ENCODE data around the gene LKAAEAR1.

LKAAEAR1 gene

DNA sequence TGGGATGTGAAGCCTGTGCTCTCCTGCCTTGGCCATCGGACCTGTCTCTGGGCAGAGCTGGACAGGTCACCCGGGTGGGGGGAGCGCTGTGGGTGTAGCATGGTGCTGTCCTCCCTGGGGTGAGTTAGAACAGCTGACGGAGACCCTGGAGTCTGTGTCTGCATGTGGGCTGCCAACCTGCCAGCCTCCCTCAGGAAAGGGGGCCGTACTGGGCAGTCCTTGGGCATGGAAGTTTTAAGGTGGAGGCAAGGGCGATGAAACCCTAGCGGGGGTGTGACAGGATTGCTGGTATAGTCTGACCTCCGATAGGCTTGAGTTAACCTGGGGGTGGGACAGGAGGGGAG is 37.2 kb downstream of the LKAAEAR1 start:
- H4K20me1 ChIP-seq (ENCODE audit: insufficient read depth, low read length) = no peaks in the 10 kb centered on the region
- no peak overlapping the region for H2AFZ ChIP-seq (ENCODE audit: low read depth, low read length)
- DNase-seq (no peak), ATAC-seq (ENCODE audit: insufficient read depth, low read depth) (no peak)
- H3K79me2 ChIP-seq (ENCODE audit: insufficient read depth, low read length) = no peaks in the 10 kb centered on the region
- no peak overlapping the region for H3K4me3 ChIP-seq (ENCODE audit: low read depth in 1 of 2, low read length in 2 of 2)
- no peak overlapping the region for H3K9ac ChIP-seq (ENCODE audit: low read depth, low read length)
- no peaks in the 10 kb centered on the region for H3K36me3 ChIP-seq (ENCODE audit: insufficient read depth, low read length)
- TF ChIP-seq, protein P1, sequence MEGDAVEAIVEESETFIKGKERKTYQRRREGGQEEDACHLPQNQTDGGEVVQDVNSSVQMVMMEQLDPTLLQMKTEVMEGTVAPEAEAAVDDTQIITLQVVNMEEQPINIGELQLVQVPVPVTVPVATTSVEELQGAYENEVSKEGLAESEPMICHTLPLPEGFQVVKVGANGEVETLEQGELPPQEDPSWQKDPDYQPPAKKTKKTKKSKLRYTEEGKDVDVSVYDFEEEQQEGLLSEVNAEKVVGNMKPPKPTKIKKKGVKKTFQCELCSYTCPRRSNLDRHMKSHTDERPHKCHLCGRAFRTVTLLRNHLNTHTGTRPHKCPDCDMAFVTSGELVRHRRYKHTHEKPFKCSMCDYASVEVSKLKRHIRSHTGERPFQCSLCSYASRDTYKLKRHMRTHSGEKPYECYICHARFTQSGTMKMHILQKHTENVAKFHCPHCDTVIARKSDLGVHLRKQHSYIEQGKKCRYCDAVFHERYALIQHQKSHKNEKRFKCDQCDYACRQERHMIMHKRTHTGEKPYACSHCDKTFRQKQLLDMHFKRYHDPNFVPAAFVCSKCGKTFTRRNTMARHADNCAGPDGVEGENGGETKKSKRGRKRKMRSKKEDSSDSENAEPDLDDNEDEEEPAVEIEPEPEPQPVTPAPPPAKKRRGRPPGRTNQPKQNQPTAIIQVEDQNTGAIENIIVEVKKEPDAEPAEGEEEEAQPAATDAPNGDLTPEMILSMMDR (IDR thresholded peaks at IDR 0.05; ENCODE audit: borderline replicate concordance, extremely low read depth, low read length, poor library complexity, severe bottlenecking) = no peak
- no peak for TF ChIP-seq EZH2 (IDR thresholded peaks at IDR 0.05; ENCODE audit: borderline replicate concordance, low read depth, low read length, severe bottlenecking)
- H3K27ac ChIP-seq (ENCODE audit: low read length) = no peak overlapping the region
- peaks cover 5% of the 10 kb centered on the region for H3K27me3 ChIP-seq (ENCODE audit: insufficient read depth, low read length, poor library complexity)
- no peak overlapping the region for H3K4me2 ChIP-seq (ENCODE audit: insufficient read depth, low read length)
- H3K4me1 ChIP-seq (ENCODE audit: insufficient read depth, low read length) = peaks cover 5% of the 10 kb centered on the region
- no peaks in the 10 kb centered on the region for H3K9me3 ChIP-seq (ENCODE audit: insufficient read depth, low read length, severe bottlenecking)

DNA sequence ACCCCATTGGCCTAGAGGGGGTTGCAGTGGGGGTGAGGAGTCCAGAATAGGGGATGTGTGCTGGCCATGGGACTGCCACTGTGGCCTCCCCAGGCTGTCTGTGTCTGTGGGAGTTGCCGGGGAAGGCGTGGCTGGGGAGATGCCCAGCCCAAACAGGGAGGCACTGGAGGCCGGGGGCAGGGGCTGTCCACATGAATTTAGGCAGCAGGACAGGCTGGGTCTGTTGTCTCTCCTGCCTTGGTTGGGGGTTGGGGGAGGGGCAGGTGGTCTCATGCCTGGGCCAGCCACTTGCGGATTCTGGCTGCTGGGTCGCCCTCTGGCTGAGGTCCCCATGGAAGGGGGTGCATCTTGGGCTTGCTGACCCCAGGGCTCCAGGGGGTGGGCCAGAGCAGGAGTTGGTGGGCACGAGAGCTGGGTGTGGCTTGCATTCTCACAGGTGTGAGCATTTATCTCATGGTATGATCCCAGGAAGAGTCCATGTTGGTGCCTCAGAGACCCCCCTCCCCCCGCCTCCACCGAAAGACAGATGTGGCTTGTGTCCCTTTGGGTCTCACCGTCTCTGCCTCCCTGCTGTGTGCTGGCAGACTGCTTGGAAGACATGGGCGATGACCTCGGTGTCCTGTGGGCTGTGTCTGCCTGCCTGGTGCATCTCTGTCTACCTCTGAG is 38.7 kb downstream of the LKAAEAR1 start:
- TF ChIP-seq EZH2 (IDR thresholded peaks at IDR 0.05; ENCODE audit: borderline replicate concordance, low read depth, low read length, severe bottlenecking) = no peak
- TF ChIP-seq, protein P1 (IDR thresholded peaks at IDR 0.05; ENCODE audit: borderline replicate concordance, extremely low read depth, low read length, poor library complexity, severe bottlenecking) = no peak
- peaks cover 15% of the 10 kb centered on the region for H3K4me1 ChIP-seq (ENCODE audit: insufficient read depth, low read length)
- no peak overlapping the region for H3K9ac ChIP-seq (ENCODE audit: low read depth, low read length)

DNA sequence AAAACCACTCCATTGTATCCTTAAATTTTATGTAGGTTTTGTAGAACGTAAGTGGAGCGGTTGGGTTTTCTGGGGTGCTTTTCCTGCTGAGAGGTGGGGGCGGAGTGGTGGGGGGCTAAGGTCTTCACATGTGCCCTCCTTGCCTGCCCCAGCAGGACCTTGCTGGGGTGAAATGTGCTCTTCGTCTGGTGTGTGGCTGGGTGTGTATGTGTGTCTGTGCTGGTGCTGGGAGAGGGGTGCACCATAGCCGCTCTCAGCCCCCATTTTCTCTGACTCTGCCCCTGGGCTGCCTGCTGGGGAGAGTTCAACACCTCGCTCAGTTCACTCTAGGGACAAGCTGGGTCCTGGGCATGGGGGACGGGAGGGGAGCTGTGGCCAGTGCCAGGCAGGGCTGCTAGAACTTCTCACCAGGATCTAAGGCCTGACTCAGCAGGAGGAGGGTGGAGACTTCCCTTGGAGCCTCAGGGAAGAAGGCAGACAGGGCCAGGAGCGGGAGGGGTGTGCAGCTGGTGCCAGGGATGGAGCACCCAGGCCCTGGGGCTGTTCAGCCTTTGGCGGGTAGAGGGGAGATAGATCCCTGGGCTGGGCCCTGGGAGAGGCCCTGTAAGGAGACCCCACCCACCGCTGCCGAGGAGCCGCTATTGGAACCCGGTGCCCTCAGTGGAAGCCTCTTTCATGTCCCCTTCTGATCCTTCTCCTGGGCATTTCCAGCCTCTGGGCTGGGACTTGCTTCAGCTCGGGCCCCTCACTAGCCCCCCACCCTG is 39.5 kb downstream of the LKAAEAR1 start:
- no peak for DNase-seq
- Histone ChIP-seq H3K27me3 (ENCODE audit: insufficient read depth, low read length, poor library complexity) (peaks cover 29% of the 10 kb centered on the region), H3K9ac (ENCODE audit: low read depth, low read length) (no peak overlapping the region), H4K20me1 (ENCODE audit: insufficient read depth, low read length) (0 out of 2 replicates have a peak, but pooled peaks cover 2% of the 10 kb centered on the region), H3K36me3 (ENCODE audit: insufficient read depth, low read length) (no peaks in the 10 kb centered on the region), H3K79me2 (ENCODE audit: insufficient read depth, low read length) (no peaks in the 10 kb centered on the region), H3K9me3 (ENCODE audit: insufficient read depth, low read length, severe bottlenecking) (no peaks in the 10 kb centered on the region), H2AFZ (ENCODE audit: low read depth, low read length) (no peak overlapping the region), H3K4me2 (ENCODE audit: insufficient read depth, low read length) (no peak overlapping the region), H3K4me1 (ENCODE audit: insufficient read depth, low read length) (peaks cover 15% of the 10 kb centered on the region), H3K4me3 (ENCODE audit: low read depth in 1 of 2, low read length in 2 of 2) (no peak overlapping the region), H3K27ac (ENCODE audit: low read length) (no peak overlapping the region)
- TF ChIP-seq, protein P1 (IDR thresholded peaks at IDR 0.05; ENCODE audit: borderline replicate concordance, extremely low read depth, low read length, poor library complexity, severe bottlenecking) = no peak
- TF ChIP-seq EZH2 (IDR thresholded peaks at IDR 0.05; ENCODE audit: borderline replicate concordance, low read depth, low read length, severe bottlenecking) = no peak
- no peak for ATAC-seq (ENCODE audit: insufficient read depth, low read depth)

More for the DNA sequence above, 38.7 kb downstream of the LKAAEAR1 start:
- DNase-seq (no peak), ATAC-seq (ENCODE audit: insufficient read depth, low read depth) (no peak)
- H3K9me3 ChIP-seq (ENCODE audit: insufficient read depth, low read length, severe bottlenecking) = no peaks in the 10 kb centered on the region
- no peaks in the 10 kb centered on the region for H4K20me1 ChIP-seq (ENCODE audit: insufficient read depth, low read length)
- no peak overlapping the region for H2AFZ ChIP-seq (ENCODE audit: low read depth, low read length)
- H3K4me3 ChIP-seq (ENCODE audit: low read depth in 1 of 2, low read length in 2 of 2) = no peak overlapping the region
- H3K79me2 ChIP-seq (ENCODE audit: insufficient read depth, low read length) = no peaks in the 10 kb centered on the region
- no peak overlapping the region for H3K27ac ChIP-seq (ENCODE audit: low read length)
- peaks cover 20% of the 10 kb centered on the region for H3K27me3 ChIP-seq (ENCODE audit: insufficient read depth, low read length, poor library complexity)
- no peak overlapping the region for H3K4me2 ChIP-seq (ENCODE audit: insufficient read depth, low read length)
- H3K36me3 ChIP-seq (ENCODE audit: insufficient read depth, low read length) = no peaks in the 10 kb centered on the region
